ENCODE measurements around the gene ZFYVE28.

The ZFYVE28 gene

DNA sequence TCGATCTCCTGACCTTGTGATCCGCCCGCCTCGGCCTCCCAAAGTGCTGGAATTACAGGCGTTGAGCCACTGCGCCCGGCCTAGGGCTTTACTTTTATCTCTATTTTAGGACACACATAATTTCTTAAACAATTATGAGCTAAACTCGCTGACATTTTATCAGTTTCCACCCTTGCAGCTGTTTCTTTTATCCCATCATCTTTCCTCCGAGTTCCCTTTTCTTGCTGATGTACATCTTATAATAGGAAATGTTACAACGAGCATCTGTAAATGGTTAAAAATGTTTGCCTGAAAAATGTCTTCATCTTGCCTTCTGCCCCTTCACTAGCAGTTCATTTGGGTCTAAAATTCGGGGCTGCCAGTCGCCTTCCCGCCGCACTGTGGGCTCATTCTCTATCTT, 41.2 kb downstream of the ZFYVE28 start:
- H3K4me3 ChIP-seq (ENCODE audit: low read depth, low read length) = no peak overlapping the region
- DNase-seq (ENCODE audit: low read depth) = no peak

GRCh38 chr4:2375427-2375826, 43.0 kb downstream of the ZFYVE28 start:
- no peak overlapping the region for H3K4me3 ChIP-seq (ENCODE audit: low read depth, low read length)
- DNase-seq (ENCODE audit: low read depth) = no peak

GRCh38 chr4:2373532-2373931, 44.9 kb downstream of the ZFYVE28 start:
- DNase-seq (ENCODE audit: low read depth) = no peak
- H3K4me3 ChIP-seq (ENCODE audit: low read depth, low read length) = no peak overlapping the region

- DNase-seq (ENCODE audit: low read depth) = no peak
- no peak overlapping the region for H3K4me3 ChIP-seq (ENCODE audit: low read depth, low read length)
These were observed 45.9 kb downstream of the ZFYVE28 start for GRCh38 chr4:2372488-2373030.

GRCh38 chr4:2371765-2372487, 46.5 kb downstream of the ZFYVE28 start:
- H3K4me3 ChIP-seq (ENCODE audit: low read depth, low read length) = no peak overlapping the region

DNA sequence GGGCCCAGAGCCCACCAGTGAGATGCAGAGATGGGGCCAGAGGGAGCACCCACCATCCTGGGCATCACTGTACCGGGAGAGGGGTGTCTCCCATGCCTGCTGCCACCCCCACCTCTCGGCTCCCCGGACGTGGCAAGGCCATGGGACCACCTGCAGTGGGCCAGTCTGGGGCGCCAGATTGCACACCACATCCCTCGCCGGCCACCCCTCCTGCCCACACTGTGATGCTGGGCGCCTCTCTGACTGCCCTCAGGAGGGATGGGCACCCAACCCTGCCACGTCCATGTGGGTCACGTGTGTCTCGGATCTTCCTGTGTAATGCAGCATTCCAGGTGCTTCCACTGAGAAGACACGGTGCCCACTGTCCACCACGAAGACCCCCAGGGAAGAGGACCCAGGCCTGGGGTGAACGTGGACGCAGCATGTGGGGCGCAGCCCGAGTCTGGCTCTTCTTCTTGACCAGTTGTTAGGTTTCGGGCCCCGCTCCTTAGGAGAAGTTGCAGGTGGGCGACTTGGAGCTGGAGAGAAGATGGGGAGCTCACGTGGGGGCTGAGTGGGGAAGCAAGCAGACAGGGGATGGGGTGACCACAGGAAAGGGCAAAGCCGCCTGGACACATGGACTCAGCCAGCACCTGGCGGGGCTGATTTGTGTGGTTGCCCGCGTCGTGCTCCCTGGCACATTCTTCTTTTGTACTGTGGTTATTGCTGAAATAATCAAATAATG, 47.7 kb downstream of the ZFYVE28 start:
- no peak overlapping the region for H3K4me3 ChIP-seq (ENCODE audit: low read depth, low read length)
- no peak for DNase-seq (ENCODE audit: low read depth)

More at GRCh38 chr4:2371765-2372487, 46.5 kb downstream of the ZFYVE28 start:
- no peak for DNase-seq (ENCODE audit: low read depth)

DNA sequence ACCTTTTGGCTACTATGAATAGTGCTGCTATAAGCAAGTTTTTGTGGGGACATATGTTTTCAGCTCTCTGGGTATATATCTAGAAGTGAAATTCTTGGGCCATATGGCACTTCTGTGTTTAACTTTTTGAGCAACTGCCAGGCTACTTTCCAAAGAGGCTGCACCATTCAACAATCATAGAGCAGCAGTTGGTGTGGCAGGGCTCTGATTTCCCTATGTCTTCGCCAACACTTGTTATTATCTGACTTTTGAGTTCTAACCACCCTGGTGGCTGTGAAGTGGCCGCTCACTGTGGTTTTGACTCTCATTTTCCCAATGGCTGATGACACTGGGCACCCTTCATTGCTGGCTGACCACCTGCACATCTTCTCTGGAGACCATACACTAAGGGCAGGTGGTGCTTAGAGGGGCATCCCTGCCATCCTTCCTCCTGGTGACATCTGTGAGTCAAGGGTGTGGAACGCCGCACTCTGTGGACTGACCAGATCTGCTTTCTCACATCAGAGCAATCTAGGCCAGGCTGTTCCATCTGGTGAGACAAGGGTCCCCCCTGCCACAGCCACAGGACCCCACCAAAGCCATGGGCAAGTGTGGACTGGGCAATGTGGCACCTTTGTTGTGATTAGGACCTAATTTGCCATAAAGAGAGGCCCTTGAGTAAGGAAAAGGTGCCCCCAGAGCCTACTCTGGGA, 49.6 kb downstream of the ZFYVE28 start:
- DNase-seq (ENCODE audit: low read depth) = no peak
- no peak overlapping the region for H3K4me3 ChIP-seq (ENCODE audit: low read depth, low read length)

GRCh38 chr4:2367626-2368025, 50.8 kb downstream of the ZFYVE28 start:
- no peak for DNase-seq (ENCODE audit: low read depth)
- H3K4me3 ChIP-seq (ENCODE audit: low read depth, low read length) = no peak overlapping the region

GRCh38 chr4:2366252-2367192, 51.9 kb downstream of the ZFYVE28 start:
- no peak overlapping the region for H3K4me3 ChIP-seq (ENCODE audit: low read depth, low read length)
- no peak for DNase-seq (ENCODE audit: low read depth)

GRCh38 chr4:2365913-2366210, 52.6 kb downstream of the ZFYVE28 start:
- no peak for DNase-seq (ENCODE audit: low read depth)
- no peak overlapping the region for H3K4me3 ChIP-seq (ENCODE audit: low read depth, low read length)

DNA sequence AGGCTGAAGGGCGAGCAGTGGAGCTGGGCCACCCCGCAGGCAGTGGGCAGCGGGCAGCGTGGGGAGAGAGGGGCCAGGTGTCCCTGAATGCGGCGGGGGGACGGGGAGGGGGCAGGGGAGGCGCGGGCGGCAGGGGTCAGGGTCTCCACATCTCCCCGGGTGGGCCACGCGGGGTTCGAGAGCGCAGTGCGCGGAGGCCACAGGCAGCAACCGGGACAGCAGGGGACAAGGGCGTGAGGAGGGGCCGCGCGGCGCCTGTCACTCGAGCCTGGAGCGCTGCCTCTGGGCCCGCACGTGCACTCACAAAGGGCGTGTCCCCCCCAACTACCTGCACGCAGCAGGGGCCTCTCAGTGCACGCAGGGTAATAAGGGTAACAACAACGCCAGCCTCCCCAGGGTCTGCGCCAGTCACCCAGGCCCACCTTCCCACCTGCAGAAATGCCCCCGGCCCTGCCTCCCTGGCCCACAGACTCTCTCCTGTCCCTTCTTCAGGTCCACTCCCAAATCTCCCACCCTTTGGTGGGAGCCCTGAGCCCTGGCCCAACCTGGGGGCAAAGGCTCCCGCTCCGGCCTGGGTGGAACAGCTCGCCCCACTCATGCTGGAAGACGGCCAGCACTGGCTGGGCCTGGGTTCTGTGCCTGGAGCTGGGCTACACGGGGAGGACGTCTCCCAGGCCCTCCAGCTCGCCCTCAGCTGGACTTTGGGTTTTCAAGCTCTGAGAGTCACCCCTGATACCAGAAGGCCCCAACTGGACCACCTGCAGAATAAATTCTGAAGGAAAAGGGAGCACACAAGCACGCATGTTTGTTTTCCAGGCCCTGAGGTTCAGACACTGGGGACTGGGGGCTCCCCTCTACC, 53.2 kb downstream of the ZFYVE28 start:
- H3K4me3 ChIP-seq (ENCODE audit: low read depth, low read length) = peak overlapping the region; percentile 39
- no peak for DNase-seq (ENCODE audit: low read depth)

- H3K4me3 ChIP-seq (ENCODE audit: low read depth, low read length) = peak overlapping the region; percentile 39
These were observed 53.8 kb downstream of the ZFYVE28 start for GRCh38 chr4:2364654-2365053.

DNA sequence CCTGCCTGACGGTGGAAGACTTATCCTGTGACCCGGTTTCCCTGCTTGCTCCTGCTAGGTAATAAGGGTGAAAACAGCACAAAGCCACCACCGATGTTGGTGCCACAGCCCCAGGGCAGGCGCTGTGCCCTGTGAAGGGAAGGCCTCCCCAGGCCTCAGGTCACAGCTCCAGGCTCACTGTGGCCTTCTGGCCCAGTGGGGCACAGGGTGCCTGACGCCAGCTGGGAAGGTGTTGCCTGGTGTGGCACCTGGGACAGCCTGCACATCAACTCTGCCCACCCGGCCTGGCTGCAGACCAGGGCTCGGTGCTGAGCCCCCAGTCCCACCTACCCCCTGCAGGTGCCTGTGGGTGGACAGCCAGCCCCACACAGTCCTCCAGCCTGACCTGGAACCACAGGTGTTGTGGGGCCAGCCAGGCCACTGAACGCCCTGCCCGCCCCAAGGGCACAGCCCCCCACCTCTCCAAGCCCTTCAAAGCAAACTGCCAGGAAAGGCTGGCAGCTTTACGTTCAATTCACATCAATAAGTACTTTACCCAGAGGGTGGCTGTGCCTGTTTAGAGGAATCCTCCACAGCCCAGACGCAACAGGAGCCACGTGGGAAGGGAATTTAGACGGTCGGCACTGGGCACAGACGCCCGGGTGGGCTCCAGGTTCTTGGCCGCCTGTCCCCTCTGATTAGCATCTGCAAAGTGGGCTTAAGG, 54.3 kb downstream of the ZFYVE28 start:
- H3K4me3 ChIP-seq (ENCODE audit: low read depth, low read length) = peak overlapping the region; percentile 39

More at GRCh38 chr4:2364654-2365053, 53.8 kb downstream of the ZFYVE28 start:
- DNase-seq (ENCODE audit: low read depth) = no peak

GRCh38 chr4:2363056-2363721, 55.3 kb downstream of the ZFYVE28 start:
- no peak overlapping the region for H3K4me3 ChIP-seq (ENCODE audit: low read depth, low read length)
- DNase-seq (ENCODE audit: low read depth) = no peak

More for the DNA sequence above, 54.3 kb downstream of the ZFYVE28 start:
- no peak for DNase-seq (ENCODE audit: low read depth)

DNA sequence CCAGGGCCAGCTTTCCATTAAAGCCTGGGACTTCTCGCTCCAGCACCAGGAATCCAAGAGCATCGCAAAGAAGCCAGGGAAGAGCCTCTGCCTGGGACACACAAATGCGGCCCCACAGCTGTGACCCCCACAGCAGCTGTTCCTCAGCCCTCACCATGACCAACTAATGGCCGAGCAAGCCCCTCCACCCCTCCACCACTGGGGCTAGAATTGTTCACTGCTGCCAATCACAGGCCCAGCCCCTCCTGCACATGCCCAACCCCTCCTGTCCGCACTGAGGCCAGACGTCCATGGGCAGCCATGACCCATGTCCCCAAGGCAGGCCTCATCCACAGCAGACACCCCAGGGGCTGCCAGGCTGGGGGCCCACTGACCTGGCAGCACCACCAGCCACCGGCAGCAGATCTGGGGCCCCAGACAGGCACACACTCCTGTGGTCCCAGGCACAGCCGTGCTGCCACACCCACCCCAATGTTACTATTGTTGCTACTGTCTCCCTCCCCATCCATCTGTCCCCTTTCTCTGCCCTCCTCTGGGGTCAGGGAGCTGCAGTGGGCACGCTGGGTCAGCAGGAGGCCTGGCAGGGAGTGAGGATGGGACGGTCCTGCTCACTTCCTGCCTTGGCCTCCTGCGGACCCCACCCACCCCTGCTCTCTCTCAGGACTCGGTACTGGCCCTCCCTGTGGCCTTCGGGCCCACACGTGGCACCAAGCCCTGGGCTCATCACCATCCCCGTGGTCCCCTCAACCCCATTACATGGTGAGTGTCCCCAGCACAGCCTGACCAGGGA, 56.0 kb downstream of the ZFYVE28 start:
- H3K4me3 ChIP-seq (ENCODE audit: low read depth, low read length) = no peak overlapping the region
- DNase-seq (ENCODE audit: low read depth) = no peak

Data from skeletal muscle cell (primary cell).